OCI-LY1 (cell line): Measurements from ENCODE around the gene PPFIA4.

ENCODE experiments used
- EZH2 ChIP-seq: fragments of 200-600 bp; sonication (generic), shearing (Covaris generic); IDR thresholded peaks from 2 replicates; pipeline ENCODE4 v1.8.0; 2017; ENCODE audit warnings: borderline replicate concordance, mixed run types, mild to moderate bottlenecking, antibody characterized with exemption, low read length, moderate library complexity, mixed read lengths
- TF ChIP-seq, protein P1 (sequence below): fragments of 200-600 bp; sonication (generic), shearing (Covaris generic); IDR thresholded peaks from 2 replicates; pipeline ENCODE4 v1.5.1; 2017; ENCODE audit warnings: mild to moderate bottlenecking, antibody characterized with exemption, low read length, moderate library complexity, mixed read lengths

DNA sequence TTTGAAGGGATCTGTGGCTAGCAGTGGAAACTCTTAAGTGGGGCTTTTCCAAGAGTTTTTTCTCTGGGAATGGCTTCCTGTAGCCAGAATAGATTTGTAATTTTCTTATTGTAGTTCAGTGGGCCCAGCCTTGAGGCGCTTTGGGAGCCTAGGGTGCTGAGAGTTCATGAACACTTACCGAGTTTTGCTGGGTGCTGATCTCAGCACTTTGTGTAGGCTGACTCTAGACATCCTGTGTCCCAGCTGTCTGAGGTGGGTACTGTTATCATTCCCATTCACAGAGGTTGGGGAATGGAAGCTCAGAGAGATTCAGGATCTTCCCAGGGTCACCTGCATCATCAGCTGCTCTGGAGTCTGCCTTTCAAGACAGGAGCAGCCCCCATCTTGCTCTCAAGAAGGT lies 7.0 kb downstream of the PPFIA4 start:
- TF ChIP-seq, protein P1, sequence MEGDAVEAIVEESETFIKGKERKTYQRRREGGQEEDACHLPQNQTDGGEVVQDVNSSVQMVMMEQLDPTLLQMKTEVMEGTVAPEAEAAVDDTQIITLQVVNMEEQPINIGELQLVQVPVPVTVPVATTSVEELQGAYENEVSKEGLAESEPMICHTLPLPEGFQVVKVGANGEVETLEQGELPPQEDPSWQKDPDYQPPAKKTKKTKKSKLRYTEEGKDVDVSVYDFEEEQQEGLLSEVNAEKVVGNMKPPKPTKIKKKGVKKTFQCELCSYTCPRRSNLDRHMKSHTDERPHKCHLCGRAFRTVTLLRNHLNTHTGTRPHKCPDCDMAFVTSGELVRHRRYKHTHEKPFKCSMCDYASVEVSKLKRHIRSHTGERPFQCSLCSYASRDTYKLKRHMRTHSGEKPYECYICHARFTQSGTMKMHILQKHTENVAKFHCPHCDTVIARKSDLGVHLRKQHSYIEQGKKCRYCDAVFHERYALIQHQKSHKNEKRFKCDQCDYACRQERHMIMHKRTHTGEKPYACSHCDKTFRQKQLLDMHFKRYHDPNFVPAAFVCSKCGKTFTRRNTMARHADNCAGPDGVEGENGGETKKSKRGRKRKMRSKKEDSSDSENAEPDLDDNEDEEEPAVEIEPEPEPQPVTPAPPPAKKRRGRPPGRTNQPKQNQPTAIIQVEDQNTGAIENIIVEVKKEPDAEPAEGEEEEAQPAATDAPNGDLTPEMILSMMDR = no peak
- TF ChIP-seq EZH2 = no peak
